GM12878 (cell line): ENCODE results near the gene SLC38A3. TPM values are rescaled to one million over a fixed set of nuclear protein-coding genes. Genes with fewer than 3 reads are reported as not detected.

ENCODE experiments used
- ATAC-seq: fragments of 200-7000 bp; cut with Tn5 transposase; 3 replicates; pipeline ENCODE4 v1.9.1; 2020; ENCODE audit warnings: mild to moderate bottlenecking, moderate library complexity
- BruUV-seq: library from RNA; stranded (reverse); fragments of 400-500 nt; replicated peaks from 2 replicates; lab custom pipeline; 2021; lab: Mats Ljungman, UMichigan
- CTCF ChIA-PET: fragments of 300-600 bp; sonication (Branson Sonifier 250); formaldehyde crosslinking; extraction: SDS; loops from one replicate; lab custom pipeline; 2021; ENCODE audit warnings: inconsistent platforms; lab: Yijun Ruan, JAX
- POLR2A ChIA-PET: fragments of 350-600 bp; formaldehyde crosslinking; extraction: SDS; loops from one replicate; lab custom pipeline; 2021; ENCODE audit warnings: inconsistent platforms; lab: Charles Lee
- RAD21 ChIA-PET: fragments of 300-600 bp; sonication (Branson Sonifier 250); formaldehyde crosslinking; loops from one replicate; lab custom pipeline; 2023; ENCODE audit warnings: antibody characterized with exemption; ENCODE audit not compliant: unreplicated experiment; lab: Charles Lee
- SMC1A ChIA-PET: fragments of 300-600 bp; sonication (Branson Sonifier 250); formaldehyde crosslinking; loops from one replicate; lab custom pipeline; 2023; ENCODE audit not compliant: unreplicated experiment, uncharacterized antibody; lab: Charles Lee
- DNase-seq: peaks from one replicate; pipeline ENCODE4 v3.0.0-alpha.2; 2011; ENCODE audit warnings: low read depth, low spot score
- FAIRE-seq: peaks from 3 replicates; lab custom pipeline; 2011; peaks lifted over from hg19 to GRCh38; lab: Jason Lieb, UNC
- H2AFZ ChIP-seq: 2 replicates; pipeline ENCODE4 v1.6.0; 2011; ENCODE audit warnings: low read depth, low read length, control low read depth; ENCODE audit not compliant: control insufficient read depth
- H3K27ac ChIP-seq: 2 replicates; pipeline ENCODE4 v1.5.1; 2011; ENCODE audit warnings: control low read depth; ENCODE audit not compliant: control insufficient read depth, insufficient read depth
- H3K27me3 ChIP-seq, 2 experiments: replicated peaks in 1 of 2; 2 replicates each; pipeline versions ENCODE4 v1.6.0 to v1.6.1; 2011; ENCODE audit warnings: low read length in 1 of 2; ENCODE audit not compliant: control insufficient read depth in 2 of 2, insufficient read depth in 2 of 2
- H3K36me3 ChIP-seq, 2 experiments: 2 replicates each; pipeline ENCODE4 v1.5.1; 2011; ENCODE audit warnings: low read length in 1 of 2; ENCODE audit not compliant: control insufficient read depth in 2 of 2, insufficient read depth in 2 of 2
- H3K4me1 ChIP-seq: 2 replicates; pipeline ENCODE4 v1.6.1; 2011; ENCODE audit warnings: mild to moderate bottlenecking, low read length, moderate library complexity, mixed read lengths; ENCODE audit not compliant: control insufficient read depth, insufficient read depth
- H3K4me2 ChIP-seq: 2 replicates; pipeline ENCODE4 v1.6.0; 2011; ENCODE audit warnings: control low read depth; ENCODE audit not compliant: control insufficient read depth, insufficient read depth
- H3K4me3 ChIP-seq: fragments of 200-600 bp; sonication (generic); 2 replicates; pipeline ENCODE4 v1.5.1; 2016
- H3K79me2 ChIP-seq: 2 replicates; pipeline ENCODE4 v1.6.0; 2011; ENCODE audit warnings: low read length; ENCODE audit not compliant: control insufficient read depth, insufficient read depth
- H3K9ac ChIP-seq: 2 replicates; pipeline ENCODE4 v1.8.0; 2011; ENCODE audit warnings: low read length, control low read depth, mixed read lengths; ENCODE audit not compliant: control insufficient read depth, insufficient read depth
- H3K9me3 ChIP-seq: replicated peaks from 3 replicates; pipeline ENCODE4 v1.5.1; 2011; ENCODE audit warnings: mild to moderate bottlenecking, low read length; ENCODE audit not compliant: control insufficient read depth, insufficient read depth
- H4K20me1 ChIP-seq: 2 replicates; pipeline ENCODE4 v1.6.0; 2011; ENCODE audit not compliant: control insufficient read depth, insufficient read depth
- ASH2L ChIP-seq: fragments of 300-600, 200-600 bp; sonication (generic); IDR thresholded peaks from 2 replicates; pipeline ENCODE4 v1.6.1; 2017; ENCODE audit warnings: low read depth, mild to moderate bottlenecking, borderline replicate concordance
- BCLAF1 ChIP-seq: fragments of 450-650 bp; IDR thresholded peaks from 2 replicates; pipeline ENCODE4 v1.6.1; 2017; ENCODE audit warnings: antibody characterized with exemption, mild to moderate bottlenecking, moderate library complexity
- CHD1 ChIP-seq: IDR thresholded peaks from 2 replicates; pipeline ENCODE4 v1.6.1; 2012; ENCODE audit warnings: low read depth, low read length, improper control_type of control experiment
- EED ChIP-seq: sonication (generic); IDR thresholded peaks from 2 replicates; pipeline ENCODE4 v1.6.1; 2016; ENCODE audit warnings: antibody characterized with exemption, low read depth
- GABPA ChIP-seq: IDR thresholded peaks from 2 replicates; pipeline ENCODE4 v1.6.1; 2014; ENCODE audit warnings: antibody characterized with exemption, low read depth, mild to moderate bottlenecking, inconsistent platforms
- HDGF ChIP-seq: fragments of 450-650 bp; IDR thresholded peaks from 2 replicates; pipeline ENCODE4 v1.6.1; 2016; ENCODE audit warnings: antibody characterized with exemption
- IRF3 ChIP-seq: fragments of 450-650 bp; IDR thresholded peaks from 2 replicates; pipeline ENCODE4 v1.6.1; 2014; ENCODE audit warnings: mild to moderate bottlenecking
- PAX5 ChIP-seq: IDR thresholded peaks from 2 replicates; pipeline ENCODE4 v1.6.1; 2011; ENCODE audit warnings: low read depth, low read length, borderline replicate concordance
- PBX3 ChIP-seq: IDR thresholded peaks from 2 replicates; pipeline ENCODE4 v1.6.1; 2011; ENCODE audit warnings: mild to moderate bottlenecking, low read depth, low read length, moderate library complexity; ENCODE audit not compliant: insufficient replicate concordance
- POLR2AphosphoS5 ChIP-seq: IDR thresholded peaks from 2 replicates; pipeline ENCODE4 v1.6.1; 2011; ENCODE audit warnings: mild to moderate bottlenecking, low read length, inconsistent platforms
- RCOR1 ChIP-seq: conservative IDR thresholded peaks from 2 replicates; pipeline ENCODE4 v1.6.1; 2012; ENCODE audit warnings: low read depth, low read length, improper control_type of control experiment
- SP1 ChIP-seq: IDR thresholded peaks from one replicate; pipeline ENCODE4 v1.6.1; 2011; ENCODE audit warnings: low read depth, low read length
- WGBS: methylation state at CpG from one replicate; pipeline ENCODE4 v1.1.6; 2016; ENCODE audit warnings: low lambda C conversion rate; ENCODE audit not compliant: insufficient replicate concordance, insufficient coverage; ENCODE audit errors: missing lambda C conversion rate; 5-methylcytosine and 5-hydroxymethylcytosine counted together
- in situ Hi-C: fragments of 300-500 bp; cut with MboI; formaldehyde crosslinking; loops from 9 replicates; pipeline ENCODE4 v1.14.3; 2018; ENCODE audit warnings: mixed read lengths
- intact Hi-C: fragments of 100-400 bp; cut with micrococcal nuclease; formaldehyde crosslinking; loops from one replicate; pipeline ENCODE4 v1.14.2; 2022; ENCODE audit not compliant: unreplicated experiment
- polyA plus RNA-seq, 11 experiments: library from polyadenylated mRNA; depleted of rRNA in 4 of 11; unstranded in 6 of 11; stranded (reverse) in 5 of 11; fragments of >200 nt; fragmentation: Nextera tagmentation in 4 of 11; fragmentation: Illumina TruSeq in 1 of 11; extraction: Ambion mirVana in 4 of 11; extraction: Trizol in 1 of 11; gene quantifications; 1 replicate in 1 of 11; 2 replicates in 10 of 11; pipeline versions ENCODE4 v1.2.1 to v1.2.3, GENCODE V29; 2011 to 2016; ENCODE audit warnings: inconsistent platforms in 2 of 11, missing spikeins in 2 of 11, low read depth in 1 of 11
- total RNA-seq, 4 experiments: library from RNA; depleted of rRNA in 3 of 4; stranded (reverse); fragments of >200 nt in 3 of 4; fragmentation: Illumina TruSeq in 1 of 4; extraction: Trizol in 1 of 4; gene quantifications; 2 replicates each; pipeline versions ENCODE4 v1.2.1 to v1.2.3, GENCODE V29; 2013 to 2021
- TF ChIP-seq, protein P1 (sequence below): fragments of 450-650 bp; conservative IDR thresholded peaks from 2 replicates; pipeline ENCODE4 v1.6.1; 2017; ENCODE audit warnings: mild to moderate bottlenecking, moderate library complexity
- TF ChIP-seq, protein P2 (sequence below): IDR thresholded peaks from 2 replicates; pipeline ENCODE4 v1.6.1; 2012; ENCODE audit warnings: low read length, inconsistent platforms

The SLC38A3 gene
- total and polyA plus RNA-seq, 10 of the 15 experiments (the other 5 are each of a cell fraction or from before 2014, with no cell fraction given): 0.14 TPM; not detected in 9

- Histone ChIP-seq H3K4me1 (no peaks in the 10 kb centered on the region), H3K4me3 (no peak overlapping the region), H3K27me3 (peaks cover 0 to 2% of the 10 kb centered on the region in 2 experiments; a peak in 2 of 4 replicates), H3K27ac (no peak overlapping the region), H3K9me3 (no peaks in the 10 kb centered on the region), H3K79me2 (no peaks in the 10 kb centered on the region), H2AFZ (no peak overlapping the region), H3K36me3 (no peaks in the 10 kb centered on the region), H4K20me1 (no peaks in the 10 kb centered on the region; the same call in 1 of the 2 replicates), H3K4me2 (no peak overlapping the region), H3K9ac (no peak overlapping the region)
- no TSS peak for BruUV-seq
- intact Hi-C loops: no loop called here
- CTCF ChIA-PET: no interaction called here
- no peak for TF ChIP-seq CHD1
- TF ChIP-seq IRF3: no peak
- TF ChIP-seq ASH2L: no peak
- no peak for TF ChIP-seq BCLAF1
- no peak for TF ChIP-seq POLR2AphosphoS5
- no peak for TF ChIP-seq GABPA
- TF ChIP-seq, protein P1, sequence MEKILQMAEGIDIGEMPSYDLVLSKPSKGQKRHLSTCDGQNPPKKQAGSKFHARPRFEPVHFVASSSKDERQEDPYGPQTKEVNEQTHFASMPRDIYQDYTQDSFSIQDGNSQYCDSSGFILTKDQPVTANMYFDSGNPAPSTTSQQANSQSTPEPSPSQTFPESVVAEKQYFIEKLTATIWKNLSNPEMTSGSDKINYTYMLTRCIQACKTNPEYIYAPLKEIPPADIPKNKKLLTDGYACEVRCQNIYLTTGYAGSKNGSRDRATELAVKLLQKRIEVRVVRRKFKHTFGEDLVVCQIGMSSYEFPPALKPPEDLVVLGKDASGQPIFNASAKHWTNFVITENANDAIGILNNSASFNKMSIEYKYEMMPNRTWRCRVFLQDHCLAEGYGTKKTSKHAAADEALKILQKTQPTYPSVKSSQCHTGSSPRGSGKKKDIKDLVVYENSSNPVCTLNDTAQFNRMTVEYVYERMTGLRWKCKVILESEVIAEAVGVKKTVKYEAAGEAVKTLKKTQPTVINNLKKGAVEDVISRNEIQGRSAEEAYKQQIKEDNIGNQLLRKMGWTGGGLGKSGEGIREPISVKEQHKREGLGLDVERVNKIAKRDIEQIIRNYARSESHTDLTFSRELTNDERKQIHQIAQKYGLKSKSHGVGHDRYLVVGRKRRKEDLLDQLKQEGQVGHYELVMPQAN: no peak
- TF ChIP-seq EED: no peak
- no peak for TF ChIP-seq SP1
- TF ChIP-seq PBX3: no peak
- no peak for TF ChIP-seq HDGF
- TF ChIP-seq RCOR1: no peak
- no peak for TF ChIP-seq PAX5
- TF ChIP-seq, protein P2, sequence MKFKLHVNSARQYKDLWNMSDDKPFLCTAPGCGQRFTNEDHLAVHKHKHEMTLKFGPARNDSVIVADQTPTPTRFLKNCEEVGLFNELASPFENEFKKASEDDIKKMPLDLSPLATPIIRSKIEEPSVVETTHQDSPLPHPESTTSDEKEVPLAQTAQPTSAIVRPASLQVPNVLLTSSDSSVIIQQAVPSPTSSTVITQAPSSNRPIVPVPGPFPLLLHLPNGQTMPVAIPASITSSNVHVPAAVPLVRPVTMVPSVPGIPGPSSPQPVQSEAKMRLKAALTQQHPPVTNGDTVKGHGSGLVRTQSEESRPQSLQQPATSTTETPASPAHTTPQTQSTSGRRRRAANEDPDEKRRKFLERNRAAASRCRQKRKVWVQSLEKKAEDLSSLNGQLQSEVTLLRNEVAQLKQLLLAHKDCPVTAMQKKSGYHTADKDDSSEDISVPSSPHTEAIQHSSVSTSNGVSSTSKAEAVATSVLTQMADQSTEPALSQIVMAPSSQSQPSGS: no peak
- SMC1A ChIA-PET: no interaction called here
- in situ Hi-C loops: no loop called here
- POLR2A ChIA-PET: no interaction called here
- ATAC-seq: no peak
- RAD21 ChIA-PET: no interaction called here
- no peak for DNase-seq
- WGBS: 42% methylated on average over 5 of the region's 5 CpGs
- FAIRE-seq: no peak
Measured at GRCh38 chr3:50162034-50162883, 42.8 kb upstream of the SLC38A3 start.
